Stimulated activated CD8-positive, alpha-beta memory T cell treated with anti-CD3 and anti-CD28 coated beads, Interleukin-15, amount 100 ng/mL, for 1 hour (primary cell): ENCODE data around the gene PIGZ.

ENCODE experiments used
- DNase-seq: peaks from one replicate; pipeline ENCODE4 v3.0.0-alpha.2; 2020; ENCODE audit warnings: low read depth

Gene PIGZ

DNA sequence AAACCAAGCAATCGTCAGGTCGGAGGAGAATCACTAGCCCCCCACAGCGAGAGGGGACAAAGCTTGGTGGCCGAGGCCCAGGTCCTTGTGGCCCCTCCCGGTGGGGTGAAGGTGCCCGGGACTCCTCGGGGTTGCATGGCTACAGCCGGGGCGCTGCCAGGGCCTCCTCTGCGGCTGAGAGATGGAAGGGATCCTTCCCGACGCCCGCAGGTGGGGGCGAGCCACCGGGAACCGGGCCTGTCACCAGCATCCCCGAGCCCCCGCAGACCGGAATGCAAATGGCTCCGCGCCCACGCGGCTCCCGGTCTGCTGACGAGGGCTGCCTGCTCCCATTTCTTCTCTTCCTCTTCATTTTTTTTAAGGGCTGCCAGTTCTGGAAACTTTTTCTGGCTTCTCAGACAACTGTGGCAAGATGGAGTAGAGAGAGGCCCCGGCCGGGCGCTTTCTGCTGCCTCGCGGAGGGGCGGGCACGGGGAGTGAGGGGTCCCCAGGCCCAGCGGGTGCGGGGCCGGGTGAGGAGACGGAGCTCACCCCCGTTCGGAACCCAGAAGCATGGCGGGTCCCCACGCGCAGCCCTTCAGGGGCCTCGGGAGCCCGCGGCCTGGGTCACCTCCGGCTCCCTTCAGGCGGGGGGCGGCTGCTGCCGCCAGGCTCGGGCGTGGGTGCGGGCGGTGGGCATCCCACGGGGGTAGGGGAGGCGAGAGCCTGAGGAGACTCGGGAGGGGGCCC lies 33.5 kb upstream of the PIGZ start:
- no peak for DNase-seq

DNA sequence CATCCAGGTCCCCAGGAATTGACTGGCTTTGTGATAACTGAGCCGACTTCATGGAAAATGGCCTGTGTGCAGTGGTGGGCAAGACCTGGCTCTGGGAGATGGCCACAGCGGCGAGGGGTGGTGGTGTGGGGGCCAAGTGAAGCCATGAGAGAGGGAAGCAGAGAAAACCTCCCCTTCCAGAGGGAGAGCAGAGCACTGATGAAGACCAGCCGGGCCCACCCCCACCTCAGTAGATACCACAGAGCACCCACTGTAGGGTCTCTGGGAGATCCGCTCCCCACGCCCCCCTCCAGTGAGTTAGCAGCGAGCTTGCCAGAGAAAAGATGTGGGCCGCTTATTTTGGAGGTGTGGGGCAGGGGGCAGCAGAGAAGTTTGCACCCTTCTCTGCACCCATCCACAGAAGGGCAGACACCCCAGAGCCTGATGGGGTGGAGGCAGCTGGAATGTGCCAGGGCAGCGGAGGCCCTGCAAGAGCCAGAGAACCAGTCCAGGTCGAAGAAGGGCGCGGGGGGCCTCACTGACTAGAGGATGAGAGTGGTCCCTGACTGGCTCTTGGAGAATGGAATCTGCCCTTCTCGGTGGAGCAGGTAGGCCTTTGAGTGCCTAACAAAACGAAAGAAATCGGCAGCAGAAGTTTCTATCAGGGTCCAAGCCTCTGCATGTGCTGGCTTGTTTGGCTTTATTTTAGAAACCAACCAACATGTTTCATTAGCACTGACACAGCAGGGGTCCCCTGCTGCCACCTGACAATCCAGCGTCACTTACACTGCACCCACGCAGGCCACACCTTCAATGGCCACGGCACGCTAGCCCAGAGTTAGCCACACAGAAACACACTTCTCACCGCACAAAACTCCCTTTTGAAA lies 32.7 kb upstream of the PIGZ start:
- no peak for DNase-seq

DNA sequence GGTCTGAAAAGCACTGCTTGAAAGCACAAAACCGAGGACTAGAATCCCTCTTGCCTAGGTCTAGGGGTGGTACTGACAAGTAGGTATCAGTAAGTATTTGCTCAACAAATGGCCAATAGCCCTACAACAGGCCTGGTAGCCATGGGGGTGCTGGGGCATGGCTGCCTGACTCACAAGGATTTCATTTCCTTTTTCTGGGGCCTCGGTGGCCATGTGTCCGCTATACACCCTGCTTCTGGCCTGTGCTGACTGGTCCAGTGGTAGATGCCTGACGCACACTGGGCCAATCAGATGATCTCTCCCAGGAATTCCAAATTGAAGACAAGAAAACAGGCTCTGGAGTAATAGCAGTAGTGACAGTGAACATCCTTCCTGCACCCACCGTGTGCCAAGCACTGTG lies 31.6 kb upstream of the PIGZ start:
- DNase-seq = no peak

DNA sequence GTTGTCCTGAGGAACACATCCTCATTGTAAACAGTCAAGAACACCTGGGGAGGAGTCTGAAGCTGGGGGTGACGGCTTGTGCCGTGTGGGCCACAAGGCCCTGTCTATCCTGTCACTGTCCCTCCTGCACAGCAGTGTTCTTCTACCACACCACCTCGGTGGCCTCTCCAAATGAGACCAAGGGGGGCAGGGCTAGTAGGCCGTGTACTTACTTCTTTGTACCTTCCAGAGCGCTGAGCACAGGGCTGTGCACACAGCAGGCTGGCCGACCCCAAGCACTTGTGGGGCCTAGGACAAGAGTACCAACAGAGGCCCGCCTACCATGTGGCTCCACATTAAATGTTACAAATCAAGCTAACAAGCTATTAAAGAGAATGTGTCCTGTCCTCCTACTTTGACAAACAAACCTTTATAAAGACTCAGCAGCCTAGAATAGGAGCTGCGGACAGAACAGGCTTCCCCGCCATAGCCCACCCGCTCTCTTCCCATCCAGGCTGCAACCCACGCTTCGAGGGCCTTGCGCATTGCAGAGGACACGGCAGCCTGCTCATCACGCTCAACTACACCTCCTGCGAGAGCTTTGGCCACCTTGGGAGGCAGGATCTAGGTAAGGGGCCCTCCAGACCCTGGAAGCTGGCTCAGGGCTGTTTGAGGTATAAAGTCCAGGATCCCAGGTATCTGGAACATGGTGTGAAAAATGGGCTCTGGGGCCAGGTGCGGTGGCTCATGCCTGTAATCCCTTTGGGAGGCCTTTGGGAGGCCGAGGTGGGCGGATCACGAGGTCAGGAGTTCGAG lies 30.5 kb upstream of the PIGZ start:
- DNase-seq = no peak

DNA sequence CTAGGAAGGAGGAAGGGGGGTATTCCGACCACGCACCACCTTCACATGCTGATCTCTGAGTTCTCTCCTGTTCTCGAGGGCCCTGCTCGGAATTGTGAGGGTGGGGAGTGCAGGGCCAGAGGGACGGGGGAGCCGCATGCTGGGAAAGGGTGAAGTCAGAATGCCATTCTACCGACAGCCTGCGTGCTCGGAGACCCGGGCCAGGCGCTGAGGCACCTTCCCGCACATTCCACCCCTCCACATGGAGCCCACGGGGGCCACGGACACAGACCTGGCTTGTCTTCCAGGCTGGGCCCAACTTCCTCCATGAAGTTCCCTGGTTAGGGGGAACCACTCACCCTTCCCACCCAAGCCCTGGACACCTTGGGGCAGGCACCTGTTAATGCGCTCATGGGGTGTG lies 28.7 kb upstream of the PIGZ start:
- no peak for DNase-seq

DNA sequence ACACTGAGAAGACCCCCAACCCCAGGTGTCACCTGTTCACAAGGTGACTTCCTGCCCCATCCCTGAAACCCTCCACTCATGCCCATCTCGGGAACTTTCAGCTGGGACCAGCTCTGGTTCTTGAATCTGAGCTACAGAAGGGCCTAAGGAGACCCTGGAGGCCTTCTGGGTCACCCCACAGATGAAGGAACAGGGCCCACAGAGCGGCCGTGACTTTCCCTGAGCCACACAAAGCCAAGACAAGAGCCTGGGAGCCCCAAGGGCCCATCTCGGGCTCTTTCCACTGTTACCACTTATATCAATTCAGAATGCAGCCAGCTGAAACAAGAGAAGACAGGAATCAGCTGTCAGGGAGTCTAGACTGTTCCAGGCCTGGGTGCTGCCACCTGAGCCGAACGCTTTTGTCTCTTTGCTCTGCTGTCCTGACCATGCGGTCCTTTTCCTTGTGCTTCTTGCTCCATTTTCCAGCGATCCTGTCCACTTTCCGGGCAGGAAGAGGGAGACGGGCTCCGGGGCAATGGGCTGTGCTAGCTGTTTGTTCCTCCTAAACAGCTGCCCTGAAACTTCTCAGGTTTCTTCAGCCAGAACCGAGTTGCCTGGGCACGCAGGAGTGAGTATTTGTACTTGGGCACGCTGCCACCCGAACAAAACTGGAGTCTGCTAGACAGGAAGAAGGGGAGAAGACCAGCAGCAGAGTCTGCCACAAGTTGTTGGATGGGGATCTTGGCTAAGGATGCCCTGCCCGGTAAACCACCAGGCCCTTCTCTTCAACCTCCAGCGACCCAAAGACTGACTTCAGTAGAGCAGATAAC lies 28.0 kb upstream of the PIGZ start:
- DNase-seq = no peak

DNA sequence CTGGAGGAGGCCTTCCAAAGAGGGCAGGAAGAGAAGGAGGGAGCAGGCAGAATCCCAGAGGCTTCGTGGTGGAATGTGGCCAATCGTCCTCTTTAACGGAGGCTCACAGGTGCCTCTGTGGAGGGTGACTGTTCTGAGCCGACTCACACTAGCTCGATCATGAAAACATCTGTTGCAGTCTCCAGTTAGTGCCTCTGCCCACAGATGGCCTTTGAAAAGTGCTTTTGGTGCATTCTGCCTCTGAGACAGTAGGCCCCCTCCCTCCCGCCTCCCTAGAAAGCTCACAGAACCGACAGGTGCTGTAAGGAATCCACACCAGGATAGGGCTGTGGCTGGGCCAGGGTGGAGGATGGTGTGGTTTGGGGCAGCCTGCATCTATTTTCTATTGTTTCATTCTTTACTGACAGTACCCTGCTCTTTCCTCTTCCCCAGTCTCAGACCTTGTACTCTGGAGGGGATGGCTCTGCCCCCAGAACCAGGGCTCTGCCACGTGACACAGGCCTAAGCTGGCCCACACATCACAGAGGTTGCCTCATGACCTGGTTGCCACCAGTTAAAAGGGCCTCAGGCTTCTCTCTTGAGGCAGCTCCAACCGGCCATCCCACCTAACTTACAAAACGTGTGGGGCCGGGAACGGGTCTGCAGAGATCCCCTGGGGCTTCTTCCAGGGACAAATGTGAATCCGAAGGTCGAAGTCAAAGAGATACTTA lies 27.2 kb upstream of the PIGZ start:
- DNase-seq = no peak

DNA sequence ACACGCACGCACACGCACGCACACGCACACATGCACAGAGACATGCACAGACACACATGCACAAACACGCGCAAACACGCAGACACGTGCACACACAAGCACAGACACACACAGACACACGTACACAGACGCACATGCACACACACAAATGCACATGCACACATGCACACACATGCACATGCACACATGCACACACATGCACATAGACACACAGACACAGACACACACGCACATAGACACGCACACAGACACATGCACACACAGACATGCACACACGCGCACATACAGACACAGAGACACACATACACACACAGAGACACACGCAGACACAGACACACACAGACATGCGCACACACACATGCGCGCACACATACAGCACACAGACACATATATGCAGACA lies 26.4 kb upstream of the PIGZ start:
- DNase-seq = no peak

DNA sequence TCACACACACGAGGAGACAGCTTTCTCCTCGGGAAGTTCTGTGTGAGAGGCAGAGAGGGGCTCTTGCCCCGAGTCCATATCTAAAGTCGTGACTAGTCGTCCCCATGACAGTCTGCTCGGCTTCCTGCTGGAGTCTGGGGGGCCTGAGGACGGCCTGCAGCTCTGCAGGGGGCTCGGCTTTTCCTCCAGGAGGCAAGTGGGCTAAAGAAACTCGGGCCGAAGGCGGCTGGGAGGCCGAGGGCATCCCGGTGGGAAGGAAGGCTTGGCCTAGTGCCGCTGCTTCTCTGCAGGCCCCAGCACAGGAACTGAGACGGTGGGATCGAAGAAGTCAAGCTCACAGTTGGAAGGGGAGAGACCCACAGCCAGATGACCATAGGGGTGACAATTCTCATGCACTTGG lies 25.4 kb upstream of the PIGZ start:
- DNase-seq = no peak

DNA sequence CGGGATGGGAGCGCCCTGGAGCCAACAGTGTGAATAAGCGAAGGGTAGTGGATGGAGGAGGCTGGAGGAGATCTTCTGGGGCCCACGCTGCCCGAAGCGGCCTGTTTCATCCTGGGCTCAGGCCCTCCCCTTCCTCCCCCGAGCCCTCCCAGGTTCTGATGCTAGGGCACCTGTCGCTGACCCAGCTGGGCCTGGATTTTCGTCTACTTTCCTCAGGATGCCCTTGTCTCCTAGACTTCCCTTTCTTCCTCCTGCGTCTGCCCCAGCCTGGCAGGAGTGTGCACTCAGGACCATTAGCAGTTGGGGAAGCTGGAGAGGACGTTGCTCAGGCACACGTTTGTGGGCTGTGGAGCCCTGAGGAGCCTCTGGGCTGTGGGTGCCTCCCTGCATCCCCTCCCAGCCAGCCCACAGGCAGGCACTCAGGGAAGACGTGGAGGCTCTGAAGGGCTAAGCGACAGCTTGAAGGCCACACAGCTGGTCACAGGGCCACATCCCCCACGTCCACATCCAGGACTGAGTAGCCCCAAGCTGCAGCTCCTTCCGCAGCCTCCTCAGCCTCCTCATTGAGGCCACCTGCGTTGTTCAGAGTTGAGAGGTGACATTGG lies 23.9 kb upstream of the PIGZ start:
- no peak for DNase-seq

DNA sequence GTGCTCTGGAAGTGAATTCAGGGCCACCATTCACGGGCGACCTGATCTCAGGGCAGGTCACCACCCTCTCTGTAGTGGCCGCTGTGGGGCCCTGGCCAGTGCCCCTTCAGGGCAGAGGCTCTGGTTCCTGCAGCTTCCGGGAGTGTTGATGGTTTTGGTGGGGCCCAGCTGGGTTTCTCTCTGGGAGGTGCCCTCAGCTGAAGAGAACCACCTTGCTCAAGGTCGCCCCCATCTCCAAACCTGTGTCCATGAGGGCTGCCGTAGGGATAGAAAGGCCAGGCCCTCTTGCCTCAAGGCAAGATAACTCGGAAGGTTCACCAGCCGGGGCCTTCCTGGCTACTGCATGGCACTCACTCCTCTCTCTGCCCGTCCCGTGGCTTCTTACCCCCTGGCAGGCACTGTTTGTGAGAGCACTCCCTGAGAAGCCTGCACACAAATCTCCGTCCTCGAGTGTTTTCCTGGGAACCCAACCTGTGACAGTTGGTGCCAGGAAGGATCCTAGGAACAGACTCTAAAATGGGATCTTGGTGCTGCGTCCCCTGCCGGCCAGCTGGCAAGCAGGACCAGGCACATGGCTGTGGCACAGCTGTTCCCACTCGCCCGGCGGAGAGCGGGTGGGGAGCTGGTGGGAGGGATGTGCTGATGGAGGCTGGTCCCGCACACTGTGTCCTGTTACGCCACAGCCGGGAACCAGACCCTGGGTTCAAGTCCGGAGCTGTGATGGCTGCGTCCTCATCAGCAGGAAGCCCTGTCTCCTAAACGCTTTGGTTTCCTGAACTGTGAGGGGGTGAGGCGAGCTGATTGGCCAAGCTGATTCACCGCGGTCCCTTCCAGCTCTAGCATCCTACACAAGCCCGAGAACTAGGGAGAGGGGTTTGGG lies 23.2 kb upstream of the PIGZ start:
- no peak for DNase-seq

DNA sequence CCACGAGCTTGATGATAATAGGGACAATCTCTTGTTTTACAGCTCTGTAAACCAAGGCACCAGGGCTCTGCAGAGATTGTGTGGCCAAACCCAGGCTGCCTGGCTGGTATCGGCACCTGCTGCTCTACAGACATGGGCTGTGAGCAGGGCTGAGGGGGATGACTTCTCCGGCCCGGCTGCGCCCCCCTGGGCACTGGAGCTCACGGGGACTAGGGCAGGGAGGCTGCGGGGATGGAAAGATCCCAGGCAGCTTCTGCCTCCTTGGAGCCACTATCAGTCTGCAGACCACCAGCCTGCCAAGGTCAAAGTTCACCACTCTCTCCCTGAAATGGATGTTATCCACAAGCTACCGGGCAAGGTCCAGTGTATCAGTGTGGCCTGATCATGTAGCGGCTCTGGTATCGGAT lies 22.0 kb upstream of the PIGZ start:
- DNase-seq = no peak

DNA sequence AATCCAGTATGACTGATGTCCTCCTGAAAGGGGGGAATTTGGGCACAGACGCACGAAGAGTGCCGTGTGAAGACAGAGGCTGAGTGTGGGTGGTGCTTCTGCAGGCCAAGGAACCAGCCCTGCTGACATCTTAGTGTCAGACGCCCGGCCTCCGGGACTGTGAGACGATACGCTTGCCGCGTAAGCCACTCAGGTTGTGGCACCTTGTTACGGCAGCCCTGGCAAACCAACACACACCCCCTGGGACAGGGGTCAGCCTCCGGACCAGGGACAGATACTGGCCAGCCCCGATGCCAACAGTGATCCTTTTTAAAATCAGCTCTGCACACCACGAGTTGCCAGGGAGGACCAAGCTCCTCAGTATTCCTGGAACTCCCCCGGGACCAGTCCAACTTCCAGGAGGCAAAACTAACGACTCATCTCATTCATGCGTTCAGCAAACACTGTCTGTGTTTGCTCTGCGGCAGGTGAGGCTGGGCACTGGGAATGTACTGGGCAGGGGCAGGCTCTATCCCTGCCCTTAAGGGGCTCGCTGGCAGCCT lies 21.2 kb upstream of the PIGZ start:
- no peak for DNase-seq

DNA sequence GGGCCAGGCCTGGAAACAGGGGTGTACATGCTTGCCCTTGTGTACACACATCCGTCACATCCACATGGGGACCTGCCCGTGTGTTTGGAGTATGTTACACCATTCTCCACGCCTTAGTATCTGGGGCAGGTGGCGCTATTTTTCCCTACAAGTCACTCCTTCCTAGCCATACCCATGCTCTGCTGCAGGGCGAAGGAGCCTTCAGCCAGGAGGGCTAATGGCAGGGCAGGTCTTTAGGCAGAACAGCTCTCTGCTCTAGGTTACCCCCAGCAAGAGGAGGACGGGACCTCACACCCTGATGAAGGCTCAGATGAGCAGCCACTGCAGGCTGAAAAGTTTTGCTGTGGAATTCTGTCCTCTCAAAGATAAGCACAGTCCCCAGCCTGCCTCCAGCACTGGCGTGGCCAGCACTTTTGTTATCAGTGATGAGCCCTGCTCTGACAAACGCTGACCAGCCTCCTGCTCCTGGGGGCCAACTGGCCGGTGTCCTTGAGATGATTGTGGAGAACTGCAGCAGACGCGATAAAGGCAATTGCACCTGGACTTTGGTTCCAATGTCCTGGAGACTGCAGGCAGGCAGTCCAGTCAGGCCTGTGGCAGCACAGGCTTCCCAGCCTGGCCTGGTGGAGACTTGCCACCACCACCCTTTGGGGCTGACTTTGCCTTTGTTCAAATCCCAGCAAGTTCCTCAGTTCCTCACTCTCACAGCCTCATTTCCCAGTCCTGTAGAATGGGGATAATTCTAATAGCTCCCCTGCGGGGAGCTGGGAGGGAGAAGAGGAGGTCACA lies 19.8 kb upstream of the PIGZ start:
- DNase-seq = no peak

DNA sequence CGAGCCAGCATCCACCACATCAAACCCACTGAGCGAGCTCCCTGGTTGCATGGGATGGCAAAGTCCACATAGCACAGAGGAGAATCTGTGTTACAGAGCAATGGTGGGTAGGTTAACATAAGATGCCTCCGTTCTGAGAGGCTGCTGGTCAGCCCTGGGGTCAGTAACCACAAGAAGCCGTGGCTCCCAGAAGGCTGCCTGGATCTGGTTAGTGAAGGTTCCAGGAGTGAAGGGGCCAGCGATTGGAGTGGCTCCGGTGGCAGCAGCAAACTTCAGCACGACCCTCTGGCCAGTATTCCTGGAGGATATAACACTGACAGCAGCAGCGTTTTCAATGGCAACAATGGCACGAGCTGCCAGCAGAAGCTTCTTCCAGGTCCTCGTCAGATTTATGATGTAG lies 18.4 kb upstream of the PIGZ start:
- DNase-seq = no peak

DNA sequence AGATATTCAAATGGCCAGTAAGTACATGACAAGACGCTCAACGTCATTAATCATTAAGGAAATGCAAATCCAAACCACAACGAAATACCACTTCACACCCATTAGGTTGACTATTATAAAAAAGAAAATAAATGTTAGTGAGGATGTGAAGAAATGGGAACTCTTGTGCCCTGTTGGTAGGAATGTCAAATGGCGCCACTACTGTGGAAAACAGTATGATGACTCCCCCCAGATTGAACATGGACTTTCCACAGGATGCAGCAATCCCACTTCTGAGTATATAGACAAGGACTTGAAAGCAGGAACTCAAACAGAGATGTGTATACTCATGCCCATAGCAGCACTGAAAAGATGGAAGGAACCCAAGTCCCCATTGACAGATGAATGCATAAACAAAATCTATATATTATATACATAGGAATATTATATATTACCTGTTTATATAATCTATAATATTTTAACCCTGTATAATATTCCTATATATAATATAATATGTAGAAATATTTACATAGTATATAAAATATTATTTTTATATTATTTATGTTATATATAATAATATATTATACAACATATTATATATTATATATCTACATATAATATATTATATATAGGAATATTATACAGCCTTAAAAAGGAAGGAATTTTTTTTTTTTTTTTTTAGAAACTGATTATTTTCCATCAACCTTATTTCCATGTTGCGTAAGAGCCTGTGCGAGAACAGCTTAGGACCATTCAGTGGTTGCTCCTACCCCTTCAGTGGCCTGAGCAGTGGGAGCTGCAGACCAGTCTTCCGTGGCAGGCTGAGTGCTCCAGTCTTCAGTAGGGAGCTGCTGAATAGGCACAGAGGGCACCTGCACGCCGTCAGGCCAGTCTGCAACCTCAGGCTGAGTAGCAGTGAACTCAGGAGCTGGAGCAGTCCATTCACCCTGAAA lies 17.6 kb upstream of the PIGZ start:
- no peak for DNase-seq

DNA sequence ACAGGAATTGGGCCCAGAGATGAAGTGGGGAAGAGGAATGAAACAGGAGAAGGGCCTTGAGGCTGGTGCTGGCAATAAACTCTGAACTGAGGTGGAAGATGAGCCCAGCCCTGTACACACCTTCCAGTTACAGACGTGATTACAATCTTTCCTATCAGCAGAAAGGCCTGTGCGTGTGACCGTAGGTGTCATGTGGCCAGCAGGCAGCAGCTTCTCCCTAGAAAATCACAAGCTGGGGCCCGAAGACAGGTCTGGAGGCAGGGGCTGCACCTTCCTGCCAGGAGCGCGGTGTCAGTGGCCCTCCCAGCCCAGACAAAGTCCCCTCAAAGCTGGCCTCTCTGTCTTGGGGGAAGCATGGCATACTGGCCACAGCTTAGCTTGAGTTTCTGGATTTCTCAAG lies 16.7 kb upstream of the PIGZ start:
- DNase-seq = no peak

DNA sequence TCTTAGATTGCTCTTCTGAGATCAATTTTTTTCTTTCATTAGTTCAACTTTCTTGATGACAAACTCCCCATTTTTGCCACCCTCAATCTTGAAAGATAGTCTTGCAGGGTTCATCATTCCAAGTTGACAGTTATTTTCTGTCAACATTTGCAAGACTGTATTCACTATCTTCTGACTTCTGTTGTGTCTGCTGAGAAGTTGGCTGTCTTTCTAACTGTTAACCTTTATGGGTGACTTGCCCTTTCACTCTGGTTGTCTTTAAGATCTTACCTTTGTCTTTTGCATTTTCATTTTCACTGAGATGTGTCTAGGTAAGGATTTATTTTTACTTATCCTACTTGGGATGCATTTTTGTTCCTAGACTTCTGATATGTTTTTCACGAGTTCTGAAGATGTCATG lies 14.6 kb upstream of the PIGZ start:
- DNase-seq = no peak
